ENCODE measurements around the gene MRPL43. TPM values are rescaled to one million over a fixed set of nuclear protein-coding genes. Genes with fewer than 3 reads are reported as not detected.

Gene MRPL43
- total and polyA plus RNA-seq, 4 donors, result 30.5 to 76.0 (median 57.8) TPM

DNA sequence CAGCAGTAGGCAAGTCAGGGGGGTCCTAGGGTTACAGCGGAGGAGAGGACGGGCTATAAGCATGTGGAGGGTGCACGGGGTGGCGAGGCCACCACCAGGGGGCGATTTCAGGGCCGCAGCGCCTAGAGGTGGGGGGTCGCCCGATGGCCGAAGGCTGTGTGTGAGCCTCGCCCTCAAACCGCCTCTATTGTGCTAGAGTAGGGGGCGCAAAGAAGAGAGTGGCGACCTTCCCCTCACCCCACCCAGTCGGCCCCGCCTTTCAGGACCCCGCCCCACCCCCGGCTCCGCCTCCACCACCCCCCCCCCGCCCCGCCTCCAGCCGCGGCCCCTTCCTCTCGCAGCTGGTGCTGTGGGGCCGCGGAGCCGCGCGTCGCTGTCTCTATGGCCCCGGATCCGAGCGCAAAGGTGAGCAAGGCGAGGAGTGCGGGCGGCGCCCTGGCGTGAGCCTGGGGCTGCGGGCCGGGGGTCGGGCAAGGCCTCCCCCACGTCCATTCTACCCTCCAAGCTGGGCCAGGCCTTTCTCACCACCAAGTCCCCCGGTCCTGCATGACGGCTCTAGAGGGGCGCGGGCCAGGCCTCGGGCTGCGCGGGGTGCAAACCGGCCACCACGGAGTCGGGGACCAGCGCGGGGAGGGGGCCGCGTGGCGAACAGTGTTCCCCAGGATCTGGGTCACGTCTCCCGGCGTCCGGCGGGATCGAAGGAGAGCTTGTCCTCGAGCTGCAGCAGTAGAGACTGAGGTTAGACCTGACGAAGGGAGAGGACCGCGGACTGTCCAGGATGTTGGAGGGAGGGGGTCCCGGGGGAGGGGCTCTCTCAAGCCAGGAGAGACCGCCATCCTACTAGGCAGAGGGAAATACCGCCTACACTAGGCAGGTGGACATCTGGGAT lies 17.9 kb downstream of the MRPL43 start, which contains the start of gene SEMA4G:
Gene SEMA4G, plus strand, starts transcription at position 318 of the 889 bp plus-strand sequence. CDS start 3,409 bp downstream, outside the sequence.
- Histone ChIP-seq H3K4me1 (ENCODE audit: control insufficient read depth in 4 of 4, insufficient read depth in 4 of 4, low read length in 3 of 4) (peaks cover 17 to 53% (median 39%) of the 10 kb centered on the region in 4 donors), H3K9ac (ENCODE audit: low read depth in 1 of 2, low read length in 2 of 2) (peak within 1 kb of the TSS; percentile 10 to 18), H3K27ac (ENCODE audit: low read depth in 1 of 2, low read length in 2 of 2) (peak within 1 kb of the TSS; percentile 0 to 65), H3K36me3 (ENCODE audit: control insufficient read depth in 4 of 4, insufficient read depth in 3 of 4, low read depth in 1 of 4, low read length in 3 of 4) (peaks cover 0 to 6% (median 1%) of the 10 kb centered on the region in 4 donors), H3K4me3 (ENCODE audit: low read depth in 1 of 3, low read length in 3 of 3) (peak within 1 kb of the TSS; percentile 64 to 86 (median 77)), H3K9me3 (ENCODE audit: control insufficient read depth in 4 of 4, low read length in 3 of 4) (no peaks in the 10 kb centered on the region), H3K27me3 (ENCODE audit: control insufficient read depth in 4 of 4, insufficient read depth in 4 of 4, low read length in 3 of 4) (no peaks in the 10 kb centered on the region)
- TF ChIP-seq RAD21 (IDR thresholded peaks at IDR 0.05) (peak in 1 of 2 donors; percentile 23), HNF4G (IDR thresholded peaks at IDR 0.05) (no peak), CTCF (IDR thresholded peaks at IDR 0.05; ENCODE audit: low read depth, low read length, missing input control) (peak; percentile 41)
- 1% methylated on average over 70 of the region's 70 CpGs for WGBS
- DNase-seq (ENCODE audit: low spot score), result peak; percentile 65

DNA sequence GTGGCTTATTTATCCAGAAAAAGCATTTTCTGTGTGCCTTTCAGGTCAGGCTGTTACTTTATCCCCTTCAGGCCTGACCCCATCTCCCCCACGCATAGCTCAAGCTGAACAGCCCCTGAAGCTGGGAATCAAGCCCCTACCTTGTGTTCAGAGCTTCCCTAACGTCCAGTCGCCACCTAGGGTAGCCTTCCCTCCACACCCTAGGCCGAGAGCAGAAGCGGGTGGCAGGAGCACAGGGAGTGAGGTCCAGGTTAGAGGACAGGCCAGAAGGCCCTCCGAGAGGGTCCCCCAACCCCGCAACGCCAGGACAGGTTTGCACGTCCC lies 18.5 kb downstream of the MRPL43 start:
- peak overlapping the region in 1 of 2 donors; percentile 0 for H3K9ac ChIP-seq (ENCODE audit: low read depth in 1 of 2, low read length in 2 of 2)
- peak overlapping the region; percentile 27 to 77 (median 40) for H3K4me3 ChIP-seq (ENCODE audit: low read depth in 1 of 3, low read length in 3 of 3)
- no peaks in the 10 kb centered on the region for H3K27me3 ChIP-seq (ENCODE audit: control insufficient read depth in 4 of 4, insufficient read depth in 4 of 4, low read length in 3 of 4)
- DNase-seq (ENCODE audit: low spot score), result no peak
- no peaks in the 10 kb centered on the region for H3K9me3 ChIP-seq (ENCODE audit: control insufficient read depth in 4 of 4, low read length in 3 of 4)
- 15% methylated on average over 9 of the region's 9 CpGs for WGBS
- H3K27ac ChIP-seq (ENCODE audit: low read depth in 1 of 2, low read length in 2 of 2), result no peak overlapping the region
- H3K4me1 ChIP-seq (ENCODE audit: control insufficient read depth in 4 of 4, insufficient read depth in 4 of 4, low read length in 3 of 4), result peaks cover 17 to 59% (median 45%) of the 10 kb centered on the region in 4 donors
- TF ChIP-seq EGR1 (IDR thresholded peaks at IDR 0.05; ENCODE audit: low read depth in 2 of 2), result no peak
- no peak for TF ChIP-seq CTCF (IDR thresholded peaks at IDR 0.05; ENCODE audit: low read depth, low read length, missing input control)
- TF ChIP-seq, protein P1, sequence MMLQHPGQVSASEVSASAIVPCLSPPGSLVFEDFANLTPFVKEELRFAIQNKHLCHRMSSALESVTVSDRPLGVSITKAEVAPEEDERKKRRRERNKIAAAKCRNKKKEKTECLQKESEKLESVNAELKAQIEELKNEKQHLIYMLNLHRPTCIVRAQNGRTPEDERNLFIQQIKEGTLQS (IDR thresholded peaks at IDR 0.05), result no peak
- no peak for TF ChIP-seq MAX (IDR thresholded peaks at IDR 0.05)
- TF ChIP-seq YY1 (IDR thresholded peaks at IDR 0.05), result no peak
- TF ChIP-seq RXRA (IDR thresholded peaks at IDR 0.05), result no peak
- TF ChIP-seq NR2F2 (IDR thresholded peaks at IDR 0.05), result no peak
- no peak for TF ChIP-seq RAD21 (IDR thresholded peaks at IDR 0.05)
- no peak for TF ChIP-seq HNF4G (IDR thresholded peaks at IDR 0.05)
- TF ChIP-seq TAF1 (conservative IDR thresholded peaks at IDR 0.05), result no peak
- no peak for TF ChIP-seq REST (IDR thresholded peaks at IDR 0.05)
- peaks cover 0 to 3% (median 0%) of the 10 kb centered on the region in 4 donors for H3K36me3 ChIP-seq (ENCODE audit: control insufficient read depth in 4 of 4, insufficient read depth in 3 of 4, low read depth in 1 of 4, low read length in 3 of 4)
